IPS-18c (cell line): ENCODE results near the gene GALNT7.

Experiments
- H3K4me3 ChIP-seq: 2 replicates; pipeline ENCODE4 v1.7.0; 2013; ENCODE audit warnings: low read depth, mild to moderate bottlenecking, low read length, moderate library complexity; ENCODE audit not compliant: insufficient read depth
- H3K9me3 ChIP-seq: one replicate; pipeline ENCODE4 v1.6.1; 2013; ENCODE audit warnings: mild to moderate bottlenecking, low read length, moderate library complexity; ENCODE audit not compliant: control insufficient read depth, insufficient read depth

The GALNT7 gene

GRCh38 chr4:173159791-173160190 lies 8.8 kb upstream of the GALNT7 start:
- Histone ChIP-seq H3K9me3 (no peaks in the 10 kb centered on the region), H3K4me3 (no peak overlapping the region)

DNA sequence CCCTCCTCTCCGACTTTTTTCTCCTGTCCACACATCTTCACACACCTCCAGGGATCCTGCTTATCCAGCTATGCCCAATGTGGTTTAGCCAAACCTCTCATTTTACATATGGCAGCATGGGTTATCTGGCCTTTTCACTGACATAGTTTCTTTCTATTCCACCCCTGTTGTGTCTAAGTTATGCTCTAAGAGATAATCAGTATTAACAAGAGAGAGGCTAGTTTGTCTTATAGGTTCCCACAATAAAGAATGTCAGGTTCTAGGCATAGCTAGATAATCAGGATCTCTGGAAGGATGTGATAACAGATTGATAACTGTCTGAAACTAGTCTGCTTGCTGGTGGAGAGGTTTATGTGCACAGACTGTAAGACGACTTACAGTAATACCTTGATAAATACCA lies 7.7 kb upstream of the GALNT7 start:
- H3K9me3 ChIP-seq: no peaks in the 10 kb centered on the region

DNA sequence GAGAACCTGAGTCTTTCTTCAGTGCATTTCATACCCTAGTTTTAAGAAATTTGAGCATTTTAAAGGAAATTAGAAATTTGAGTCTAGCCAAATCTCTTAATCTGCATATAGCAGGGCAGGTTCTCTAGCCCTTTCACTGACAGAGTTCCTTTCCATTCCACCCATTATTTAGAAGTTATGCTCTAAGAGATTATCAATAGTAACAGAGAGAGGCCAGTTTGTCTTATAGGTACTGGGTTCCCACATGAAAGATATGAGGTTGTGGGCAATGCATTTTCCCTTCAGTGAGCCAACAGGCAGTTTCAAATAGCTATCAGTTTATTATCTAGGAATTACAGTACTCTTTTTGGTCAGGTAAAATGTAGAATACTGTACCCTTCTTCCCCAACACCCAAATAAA lies 7.3 kb upstream of the GALNT7 start:
- Histone ChIP-seq H3K4me3 (no peak overlapping the region), H3K9me3 (no peaks in the 10 kb centered on the region)

More for the DNA sequence above, 7.7 kb upstream of the GALNT7 start:
- no peak overlapping the region for H3K4me3 ChIP-seq

GRCh38 chr4:173165706-173166105 lies 2.9 kb upstream of the GALNT7 start:
- Histone ChIP-seq H3K9me3 (no peaks in the 10 kb centered on the region), H3K4me3 (no peak overlapping the region)

DNA sequence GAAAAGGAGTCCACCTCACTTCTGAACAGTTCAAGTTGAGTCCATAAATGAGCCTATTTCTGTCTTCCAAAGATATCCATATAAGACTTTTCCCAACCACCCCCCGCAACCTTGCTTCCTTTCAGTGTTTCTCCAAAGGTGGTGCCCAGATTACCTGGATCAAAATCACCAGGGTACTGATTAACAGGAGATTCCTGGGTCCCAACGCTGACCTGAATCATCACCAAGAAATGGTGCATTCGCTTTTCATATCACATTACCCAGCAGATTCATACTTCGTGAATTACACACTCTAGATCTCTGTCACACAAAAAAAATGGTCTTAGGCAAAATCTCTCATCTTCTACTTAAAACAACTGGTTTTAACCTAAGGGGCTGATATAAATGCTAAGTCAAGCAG lies 2.1 kb upstream of the GALNT7 start:
- Histone ChIP-seq H3K4me3 (no peak overlapping the region), H3K9me3 (no peaks in the 10 kb centered on the region)

DNA sequence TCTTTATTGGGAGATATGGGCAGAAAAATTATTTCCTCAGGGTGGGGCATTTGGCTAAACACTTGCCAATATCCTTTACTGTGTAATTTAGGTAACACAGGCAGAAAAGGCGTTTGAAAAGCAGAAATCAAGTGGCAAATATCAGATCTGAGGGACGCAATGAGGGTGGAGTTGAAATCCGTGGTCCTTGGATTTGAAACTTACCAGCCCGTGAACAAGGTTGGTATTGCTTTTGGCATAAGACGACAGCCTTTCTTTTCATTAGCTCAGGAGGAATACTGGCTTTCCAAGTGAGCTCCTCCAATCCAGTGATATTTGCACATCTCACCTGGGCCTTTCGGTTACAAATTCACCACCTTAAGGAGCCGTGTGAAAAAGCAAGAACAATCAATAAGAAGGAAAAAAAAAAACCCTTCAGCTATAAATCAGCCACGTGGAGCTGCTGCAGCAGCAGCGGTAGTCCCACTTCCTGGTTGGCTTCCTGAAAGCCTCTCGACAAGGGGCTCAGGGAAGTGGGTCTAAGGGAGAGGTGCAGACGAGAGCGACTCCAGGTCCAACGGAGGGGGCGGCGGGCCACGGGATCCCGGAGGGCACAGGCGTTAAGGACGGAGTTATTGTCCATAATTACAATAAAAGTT lies 734 bp upstream of the GALNT7 start:
- Histone ChIP-seq H3K9me3 (no peaks in the 10 kb centered on the region), H3K4me3 (peak overlapping the region; percentile 71)

DNA sequence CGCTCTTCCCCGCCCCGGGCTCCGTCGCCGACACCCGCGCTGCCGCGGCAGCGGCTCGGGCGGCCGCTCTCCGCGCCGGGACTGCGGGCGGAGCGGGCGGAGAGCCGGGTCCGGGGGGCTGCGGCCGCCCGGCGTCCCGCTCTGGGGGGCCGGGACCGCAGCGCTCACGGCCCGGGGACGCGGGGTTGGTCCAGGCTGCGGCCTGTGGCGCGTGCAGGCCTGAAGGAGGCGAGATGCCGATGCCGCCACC lies 492 bp downstream of the GALNT7 start:
- H3K4me3 ChIP-seq: peak overlapping the region; percentile 71

GRCh38 chr4:173169428-173170181 lies 994 bp downstream of the GALNT7 start:
- peak overlapping the region; percentile 71 for H3K4me3 ChIP-seq
- H3K9me3 ChIP-seq: no peaks in the 10 kb centered on the region

More for the DNA sequence above, 492 bp downstream of the GALNT7 start:
- no peaks in the 10 kb centered on the region for H3K9me3 ChIP-seq

DNA sequence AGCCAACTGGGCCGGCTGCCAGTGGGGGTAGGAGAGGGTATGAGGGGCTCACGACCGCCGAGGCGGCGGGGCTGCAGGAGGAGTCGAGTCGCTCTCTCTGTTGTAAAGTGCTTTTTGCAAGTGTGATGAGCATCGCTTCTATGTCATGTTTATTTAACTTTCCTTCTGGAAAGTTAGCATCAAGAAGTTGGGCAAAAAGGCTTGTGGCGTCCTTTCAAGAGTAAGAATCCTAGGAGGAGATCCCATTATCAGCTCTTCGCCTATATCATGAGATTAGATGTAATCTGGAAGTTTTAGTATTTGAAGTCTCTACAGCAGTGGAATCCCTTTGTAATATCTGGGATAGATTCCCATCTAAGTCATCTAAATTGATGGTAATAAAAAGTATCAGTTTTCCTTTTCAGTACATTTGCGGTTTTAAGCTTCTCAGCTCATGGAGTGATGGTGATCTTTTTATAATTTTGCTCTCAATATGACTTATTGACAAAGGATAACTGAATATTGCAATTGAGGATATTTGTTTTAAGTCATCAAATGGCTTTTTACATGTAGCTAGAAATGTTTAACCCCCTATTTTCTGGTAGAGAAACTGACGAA lies 1.7 kb downstream of the GALNT7 start:
- Histone ChIP-seq H3K9me3 (no peaks in the 10 kb centered on the region), H3K4me3 (peak overlapping the region; percentile 71)

GRCh38 chr4:173171098-173171497 lies 2.5 kb downstream of the GALNT7 start:
- H3K4me3 ChIP-seq: no peak overlapping the region

DNA sequence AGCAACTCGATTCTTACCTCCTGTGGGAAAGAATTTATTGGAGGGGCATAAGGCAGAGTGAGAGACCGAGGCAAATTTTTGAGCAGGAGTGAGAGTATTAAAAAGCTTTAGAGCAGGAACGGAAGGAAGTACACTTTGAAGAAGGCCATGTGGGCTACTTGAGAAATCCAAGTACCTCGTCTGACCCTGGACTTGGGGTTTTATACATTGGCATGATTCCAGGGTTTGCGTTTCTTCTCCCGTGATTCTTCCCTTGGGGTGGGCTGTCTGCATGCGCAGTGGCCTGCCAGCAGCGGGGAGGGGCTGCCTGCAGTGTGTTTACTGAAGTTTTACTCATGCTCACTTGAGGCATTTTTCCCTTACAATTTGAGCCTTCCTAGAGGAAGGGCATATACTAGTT lies 3.4 kb downstream of the GALNT7 start:
- Histone ChIP-seq H3K4me3 (no peak overlapping the region), H3K9me3 (no peaks in the 10 kb centered on the region)

More at GRCh38 chr4:173171098-173171497, 2.5 kb downstream of the GALNT7 start:
- H3K9me3 ChIP-seq: no peaks in the 10 kb centered on the region

DNA sequence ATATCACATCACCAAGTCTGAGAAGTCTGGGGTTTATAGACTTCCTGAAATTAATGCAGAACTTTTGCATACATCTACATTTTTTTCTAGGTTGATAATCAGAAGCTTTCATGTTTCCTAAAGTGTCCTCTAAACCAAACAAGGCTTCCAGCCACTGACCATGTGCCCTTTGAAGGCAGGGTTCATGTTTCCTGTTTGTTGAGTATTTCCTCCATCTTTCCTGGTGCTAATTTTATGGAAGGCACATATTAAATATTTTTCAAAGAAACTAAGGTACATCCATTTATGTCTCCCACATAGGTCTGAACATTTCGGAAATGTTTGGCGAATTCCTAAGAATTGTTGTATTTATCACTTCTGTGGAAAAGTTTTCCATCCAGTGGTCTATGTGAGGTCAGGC lies 5.6 kb downstream of the GALNT7 start:
- H3K4me3 ChIP-seq: no peak overlapping the region
- no peaks in the 10 kb centered on the region for H3K9me3 ChIP-seq

- Histone ChIP-seq H3K9me3 (no peaks in the 10 kb centered on the region), H3K4me3 (no peak overlapping the region)
Measured at GRCh38 chr4:173174594-173175012, 6.0 kb downstream of the GALNT7 start.

GRCh38 chr4:173176010-173176409 lies 7.4 kb downstream of the GALNT7 start:
- Histone ChIP-seq H3K9me3 (no peaks in the 10 kb centered on the region), H3K4me3 (no peak overlapping the region)

- H3K4me3 ChIP-seq: no peak overlapping the region
- H3K9me3 ChIP-seq: no peaks in the 10 kb centered on the region
Measured at GRCh38 chr4:173177232-173177631, 8.6 kb downstream of the GALNT7 start.

- Histone ChIP-seq H3K9me3 (peaks cover 4% of the 10 kb centered on the region), H3K4me3 (no peak overlapping the region)
Measured at GRCh38 chr4:173178144-173178543, 9.5 kb downstream of the GALNT7 start.

GRCh38 chr4:173181848-173182247 lies 13.2 kb downstream of the GALNT7 start:
- peaks cover 4% of the 10 kb centered on the region for H3K9me3 ChIP-seq
- H3K4me3 ChIP-seq: no peak overlapping the region

DNA sequence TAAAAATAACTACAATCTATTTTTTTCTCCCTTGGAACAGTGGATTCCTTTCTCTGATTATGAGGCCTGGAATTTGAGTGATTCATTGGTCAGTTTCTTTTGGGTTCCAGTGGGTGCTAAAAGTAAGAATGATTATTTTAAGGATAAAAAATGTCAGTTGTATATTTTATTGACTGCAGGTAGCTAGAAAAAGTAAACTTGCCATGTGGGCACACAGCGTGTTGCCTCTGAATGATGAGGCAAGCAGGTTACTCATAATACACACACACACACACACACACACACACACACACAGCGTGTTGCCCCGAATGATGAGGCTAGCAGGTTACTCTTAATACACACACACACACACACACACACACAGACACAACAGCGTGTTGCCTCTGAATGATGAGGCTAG lies 13.8 kb downstream of the GALNT7 start:
- Histone ChIP-seq H3K9me3 (peaks cover 4% of the 10 kb centered on the region), H3K4me3 (no peak overlapping the region)
